HepG2 (cell line): ENCODE results near the gene CDK11B. TPM values are rescaled to one million over a fixed set of nuclear protein-coding genes. Genes with fewer than 3 reads are reported as not detected.
"Not testable (repeated sequence)": the region's sequence is repeated elsewhere in the genome, so short reads cannot be mapped to it uniquely, and the experiment has no call there.

Experiments used
- ATAC-seq: fragments of 200-7000 bp; cut with Tn5 transposase; 3 replicates; pipeline ENCODE4 v1.9.1; 2020; ENCODE audit warnings: mild to moderate bottlenecking, moderate library complexity
- BruUV-seq: library from RNA; stranded (reverse); fragments of 400-500 nt; replicated peaks from 2 replicates; lab custom pipeline; 2021; lab: Mats Ljungman, UMichigan
- CTCF ChIA-PET: fragments of 300-600 bp; formaldehyde crosslinking; extraction: SDS; loops from one replicate; lab custom pipeline; 2021; ENCODE audit warnings: low total read pairs, inconsistent platforms, low intra/inter-chr PET ratio; lab: Yijun Ruan, JAX
- POLR2A ChIA-PET: fragments of 350-600 bp; sonication (Branson Sonifier 250); formaldehyde crosslinking; loops from one replicate; lab custom pipeline; 2020; ENCODE audit warnings: antibody characterized with exemption, inconsistent platforms; lab: Yijun Ruan, JAX
- DNase-seq: peaks from one replicate; pipeline ENCODE4 v3.0.0-alpha.2; 2015; ENCODE audit warnings: low spot score
- FAIRE-seq: peaks from 3 replicates; lab custom pipeline; 2011; peaks lifted over from hg19 to GRCh38; lab: Jason Lieb, UNC
- H2AFZ ChIP-seq: one replicate; pipeline ENCODE4 v1.6.1; 2011; ENCODE audit warnings: low read length, inconsistent platforms
- H3K27ac ChIP-seq: fragments of 300-600 bp; 3 replicates; pipeline ENCODE4 v1.8.0; 2011; ENCODE audit warnings: mixed run types, mild to moderate bottlenecking, mixed read lengths, low read length, inconsistent platforms; ENCODE audit not compliant: insufficient read depth; ENCODE audit errors: extremely low read length
- H3K27me3 ChIP-seq, 2 experiments: fragments of 200-600 bp in 1 of 2; 2 replicates in 1 of 2; 3 replicates in 1 of 2; pipeline versions ENCODE4 v1.6.0 to v1.8.0; 2011; ENCODE audit warnings: low read length in 2 of 2, mild to moderate bottlenecking in 2 of 2, moderate library complexity in 2 of 2, inconsistent platforms in 1 of 2; ENCODE audit not compliant: insufficient read depth in 2 of 2, control insufficient read depth in 1 of 2
- H3K36me3 ChIP-seq, 2 experiments: fragments of 200-600 bp in 1 of 2; replicated peaks in 1 of 2; 2 replicates in 1 of 2; 3 replicates in 1 of 2; pipeline versions ENCODE4 v1.5.1 to v1.8.0; 2011; ENCODE audit warnings: low read length in 2 of 2, inconsistent platforms in 1 of 2; ENCODE audit not compliant: insufficient read depth in 2 of 2, control insufficient read depth in 1 of 2
- H3K4me1 ChIP-seq: 2 replicates; pipeline ENCODE4 v1.5.1; 2012; ENCODE audit warnings: low read length, inconsistent platforms; ENCODE audit not compliant: insufficient read depth
- H3K4me2 ChIP-seq: 2 replicates; pipeline ENCODE4 v1.6.0; 2011; ENCODE audit warnings: low read depth, low read length, inconsistent platforms
- H3K4me3 ChIP-seq, 3 experiments: fragments of 200-600 bp in 1 of 3; sonication (generic), shearing (Covaris generic) in 1 of 3; replicated peaks in 1 of 3; 2 replicates each; pipeline ENCODE4 v1.5.1; 2011 to 2016; ENCODE audit warnings: low read length in 3 of 3, inconsistent platforms in 2 of 3, low read depth in 2 of 3, mild to moderate bottlenecking in 2 of 3, control low read depth in 1 of 3, mixed read lengths in 1 of 3; ENCODE audit not compliant: insufficient read depth in 1 of 3
- H3K79me2 ChIP-seq: one replicate; pipeline ENCODE4 v1.6.1; 2011; ENCODE audit warnings: low read length, inconsistent platforms; ENCODE audit not compliant: insufficient read depth
- H3K9ac ChIP-seq: 2 replicates; pipeline ENCODE4 v1.6.0; 2011; ENCODE audit warnings: mild to moderate bottlenecking, low read depth, low read length, inconsistent platforms; ENCODE audit not compliant: insufficient read depth
- H3K9me3 ChIP-seq: 2 replicates; pipeline ENCODE4 v1.5.1; 2012; ENCODE audit warnings: mild to moderate bottlenecking, low read length
- H4K20me1 ChIP-seq: 2 replicates; pipeline ENCODE4 v1.6.0; 2011; ENCODE audit warnings: inconsistent platforms, mild to moderate bottlenecking, low read length, moderate library complexity; ENCODE audit not compliant: insufficient read depth
- WGBS: methylation state at CpG from one replicate; pipeline ENCODE4 v1.1.6; 2017; ENCODE audit warnings: low lambda C conversion rate; 5-methylcytosine and 5-hydroxymethylcytosine counted together
- in situ Hi-C: cut with HindIII; loops from 2 replicates; pipeline ENCODE4 v1.10.0; 2017; ENCODE audit warnings: low pct_unique_long_range_greater_than_20kb; ENCODE audit not compliant: extremely low pct_ligation_motif_present
- intact Hi-C: fragments of 100-400 bp; cut with micrococcal nuclease; formaldehyde crosslinking; loops from one replicate; pipeline ENCODE4 v1.10.0; 2022; ENCODE audit not compliant: unreplicated experiment
- polyA plus RNA-seq, 8 experiments: library from polyadenylated mRNA; depleted of rRNA in 3 of 8; stranded (reverse) in 7 of 8; unstranded in 1 of 8; fragments of >200 nt; fragmentation: Illumina TruSeq in 4 of 8; extraction: Trizol in 4 of 8; gene quantifications; 2 replicates each; pipeline versions ENCODE4 v1.2.1 to v1.2.3, GENCODE V29; 2011 to 2016; ENCODE audit warnings: low read depth in 4 of 8, missing spikeins in 1 of 8, mixed read lengths in 1 of 8; ENCODE audit not compliant: insufficient read depth in 1 of 8
- total RNA-seq, 5 experiments: library from RNA; depleted of rRNA; stranded (reverse); fragments of >200 nt; fragmentation: Illumina TruSeq; extraction: Trizol; gene quantifications; 2 replicates each; pipeline ENCODE4 v1.2.3, GENCODE V29; 2016; ENCODE audit warnings: low read depth in 1 of 5

CDK11B gene
- total and polyA plus RNA-seq, 2 of the 13 experiments (the other 11 are each of a cell fraction or from before 2014, with no cell fraction given): 3.6 to 15.1 TPM

DNA sequence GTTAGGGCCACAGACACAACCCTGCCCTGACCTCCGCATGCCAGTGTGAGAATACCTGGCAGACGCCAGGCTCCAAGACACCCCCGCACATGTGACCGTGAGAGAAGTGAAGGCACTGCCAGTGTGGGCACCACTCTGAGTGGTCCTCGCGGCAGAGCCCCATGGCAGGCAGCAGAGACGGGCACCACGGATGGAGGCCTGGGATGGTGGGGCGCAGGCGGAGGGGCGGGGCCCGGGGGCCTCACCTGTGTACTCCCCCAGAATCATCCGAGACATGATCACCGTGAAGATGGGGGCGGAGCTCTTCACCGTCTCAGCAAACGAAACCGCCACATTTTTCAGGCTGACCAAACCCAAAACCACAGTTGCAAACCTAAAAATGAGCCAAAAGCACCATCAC, 16.4 kb upstream of the CDK11B start:
- H3K27me3 ChIP-seq, H3K4me3 ChIP-seq, H2AFZ ChIP-seq, BruUV-seq, H3K4me2 ChIP-seq, in situ Hi-C loops, H3K9ac ChIP-seq, intact Hi-C loops, H3K27ac ChIP-seq, DNase-seq, H4K20me1 ChIP-seq, FAIRE-seq, H3K79me2 ChIP-seq, POLR2A ChIA-PET, H3K9me3 ChIP-seq, ATAC-seq, CTCF ChIA-PET: not testable (repeated sequence)
- peaks cover 25% of the 10 kb centered on the region for H3K4me1 ChIP-seq
- H3K36me3 ChIP-seq: peaks cover 0 to 17% of the 10 kb centered on the region in 2 experiments; a peak in 1 of 5 replicates
- WGBS: 100% methylated on average over 6 of the region's 18 CpGs

DNA sequence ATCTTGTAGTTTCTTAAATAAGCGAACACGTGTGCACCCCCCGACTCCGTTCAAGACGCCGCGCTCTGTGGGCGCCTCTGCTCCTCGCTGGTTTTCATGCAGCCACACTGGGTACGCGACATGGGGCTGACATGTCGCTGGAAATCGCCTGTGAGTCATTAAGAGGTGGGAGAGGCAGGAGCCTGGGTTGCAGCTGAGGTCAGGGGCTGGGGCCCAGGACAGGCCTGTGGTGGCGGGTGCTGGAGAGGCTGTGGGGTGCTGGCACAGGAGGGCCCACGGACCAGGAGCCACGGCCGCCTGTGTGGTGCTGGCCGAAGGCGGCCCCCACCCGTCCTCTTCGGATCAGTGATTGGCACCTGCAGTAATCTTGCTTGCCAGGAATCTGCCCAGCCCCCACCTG, 16.0 kb upstream of the CDK11B start:
- H3K4me2 ChIP-seq, in situ Hi-C loops, BruUV-seq, intact Hi-C loops, H2AFZ ChIP-seq, H3K9me3 ChIP-seq, H3K79me2 ChIP-seq, DNase-seq, H3K4me3 ChIP-seq, ATAC-seq, H4K20me1 ChIP-seq, H3K27me3 ChIP-seq, CTCF ChIA-PET, H3K9ac ChIP-seq, H3K27ac ChIP-seq, POLR2A ChIA-PET, FAIRE-seq: not testable (repeated sequence)
- Histone ChIP-seq H3K4me1 (peaks cover 21% of the 10 kb centered on the region), H3K36me3 (peaks cover 0 to 20% of the 10 kb centered on the region in 2 experiments; a peak in 1 of 5 replicates)
- over 99% methylated on average over 13 of the region's 21 CpGs for WGBS
